ENCODE measurements around the gene UBXN11.
A peak's percentile ranks its signal among the peaks of the same experiment; 100 is the strongest.

Gene UBXN11

DNA sequence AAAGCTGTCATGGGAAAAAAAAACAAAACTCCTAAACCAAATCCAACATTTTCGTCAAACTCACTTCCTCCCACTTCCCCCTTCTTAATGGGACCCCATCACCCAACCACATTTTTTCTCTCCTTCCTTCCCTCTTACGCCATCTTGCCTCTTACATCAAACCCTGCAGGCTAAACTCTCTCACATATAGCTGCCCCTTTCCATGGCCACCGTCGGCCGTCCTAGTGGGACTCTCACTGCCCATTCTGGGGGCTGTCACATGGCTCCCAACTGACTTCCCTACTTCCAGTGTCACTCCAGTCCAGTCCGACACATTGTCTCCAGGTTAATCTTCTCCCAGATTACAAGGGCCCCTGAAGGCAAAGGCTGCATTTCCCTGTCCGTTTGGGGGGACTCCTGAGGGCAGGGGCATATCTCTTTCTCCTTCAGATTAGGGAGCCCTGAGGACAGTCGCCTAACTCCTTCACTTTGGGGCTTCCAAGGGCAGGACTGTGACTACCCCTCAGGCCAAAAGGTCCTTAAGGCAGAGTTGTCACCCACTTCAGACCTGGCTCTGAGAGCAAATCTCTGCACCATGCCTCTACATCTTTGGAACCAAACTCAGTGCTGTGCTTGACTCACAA lies 658 bp downstream of the UBXN11 start:
- H3K14ac ChIP-seq (ENCODE audit: low read length) = no peak overlapping the region
- H2AFZ ChIP-seq (ENCODE audit: low read length) = peak overlapping the region; percentile 92
- H2BK15ac ChIP-seq (ENCODE audit: low read length) = no peak overlapping the region
- H3K4me3 ChIP-seq (ENCODE audit: low read length in 2 of 2) = peak overlapping the region; percentile 78 to 90
- no peak overlapping the region for H2BK120ac ChIP-seq (ENCODE audit: low read depth, low read length)
- peak overlapping the region; percentile 92 for H3K4me2 ChIP-seq (ENCODE audit: insufficient read depth, low read length, poor library complexity, severe bottlenecking)
- peak overlapping the region; percentile 97 for H3K9ac ChIP-seq (ENCODE audit: low read depth, low read length, poor library complexity)
- H3K36me3 ChIP-seq (replicated peaks in 1 of 2; ENCODE audit: control insufficient read depth in 2 of 2, insufficient read depth in 2 of 2, low read length in 2 of 2) = no peaks in the 10 kb centered on the region
- no peak overlapping the region for H4K8ac ChIP-seq (ENCODE audit: low read depth, low read length)
- no peak overlapping the region for H4K91ac ChIP-seq (ENCODE audit: low read depth, low read length, poor library complexity)
- no peak overlapping the region for H3K18ac ChIP-seq (ENCODE audit: low read length)
- H3K4ac ChIP-seq (ENCODE audit: low read length) = no peak overlapping the region
- no peak overlapping the region for H2BK12ac ChIP-seq (ENCODE audit: low read length)
- H3K79me1 ChIP-seq (ENCODE audit: low read depth, low read length) = peaks cover 3% of the 10 kb centered on the region
- WGBS, 2 donors (ENCODE audit: extremely low coverage in 2 of 2, insufficient read length in 2 of 2, insufficient replicate concordance in 1 of 2) = 100% methylated on average over 1 of the region's 8 CpGs
- H3K23ac ChIP-seq (ENCODE audit: low read depth, low read length, poor library complexity) = no peak overlapping the region
- H3K4me1 ChIP-seq (ENCODE audit: control insufficient read depth in 2 of 2, insufficient read depth in 1 of 2, low read depth in 1 of 2, low read length in 2 of 2) = peaks cover 5% of the 10 kb centered on the region in 2 donors
- H3K27me3 ChIP-seq (ENCODE audit: control insufficient read depth in 3 of 3, insufficient read depth in 3 of 3, low read depth in 1 of 3, low read length in 3 of 3) = no peaks in the 10 kb centered on the region
- H2BK5ac ChIP-seq (ENCODE audit: low read length) = no peak overlapping the region
- no peaks in the 10 kb centered on the region for H3K9me3 ChIP-seq (replicated peaks in 1 of 2; ENCODE audit: control insufficient read depth in 2 of 2, insufficient read depth in 1 of 2, low read depth in 1 of 2, low read length in 2 of 2)
- H3K27ac ChIP-seq (replicated peaks; ENCODE audit: low read length) = no peak overlapping the region
- no peak for DNase-seq (ENCODE audit: low spot score)
- no peak overlapping the region for H2AK5ac ChIP-seq (ENCODE audit: low read depth, low read length)

DNA sequence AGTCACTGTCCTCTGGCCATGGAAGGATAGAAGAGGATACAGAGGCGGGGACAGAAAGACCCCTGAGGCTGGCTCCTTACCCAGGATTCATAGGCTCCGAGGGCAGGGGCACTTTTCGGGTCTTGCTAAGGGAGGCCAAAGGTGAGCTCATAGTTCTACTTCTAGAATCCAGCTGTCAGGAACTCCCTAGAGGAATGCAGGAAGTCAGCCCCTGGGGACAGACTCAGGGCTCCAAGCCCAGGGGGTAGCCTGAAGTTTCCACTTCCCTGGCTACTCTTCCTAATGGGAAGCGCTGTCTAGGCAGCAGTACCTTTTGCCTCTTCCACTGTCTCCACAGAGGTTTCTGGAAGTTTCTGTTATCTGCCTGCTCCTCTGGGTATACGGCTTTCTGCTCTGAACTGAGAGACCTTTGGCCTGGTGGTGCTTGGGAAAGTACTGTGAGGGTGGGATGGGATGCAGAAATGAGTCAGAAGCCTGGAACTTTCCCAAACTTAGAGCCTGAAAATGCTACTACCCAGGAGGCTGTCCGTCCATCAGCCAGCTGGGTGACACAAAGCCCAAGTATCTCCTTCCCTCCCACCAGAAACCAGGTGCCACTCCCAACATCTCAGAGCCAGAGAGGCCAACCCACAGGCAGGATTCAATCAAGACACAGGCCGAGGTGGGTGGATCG lies 3.6 kb downstream of the UBXN11 start:
- WGBS, 2 donors (ENCODE audit: extremely low coverage in 2 of 2, insufficient read length in 2 of 2, insufficient replicate concordance in 1 of 2) = no CpG with 5 or more reads among the region's 8 CpGs
- Histone ChIP-seq H4K8ac (ENCODE audit: low read depth, low read length) (no peak overlapping the region), H3K14ac (ENCODE audit: low read length) (no peak overlapping the region), H3K27me3 (ENCODE audit: control insufficient read depth in 3 of 3, insufficient read depth in 3 of 3, low read depth in 1 of 3, low read length in 3 of 3) (no peaks in the 10 kb centered on the region), H2AFZ (ENCODE audit: low read length) (no peak overlapping the region), H2BK15ac (ENCODE audit: low read length) (no peak overlapping the region), H3K23ac (ENCODE audit: low read depth, low read length, poor library complexity) (no peak overlapping the region), H2BK5ac (ENCODE audit: low read length) (no peak overlapping the region), H3K9ac (ENCODE audit: low read depth, low read length, poor library complexity) (no peak overlapping the region), H3K4me2 (ENCODE audit: insufficient read depth, low read length, poor library complexity, severe bottlenecking) (no peak overlapping the region), H3K79me1 (ENCODE audit: low read depth, low read length) (peaks cover 5% of the 10 kb centered on the region), H3K9me3 (replicated peaks in 1 of 2; ENCODE audit: control insufficient read depth in 2 of 2, insufficient read depth in 1 of 2, low read depth in 1 of 2, low read length in 2 of 2) (no peaks in the 10 kb centered on the region), H4K91ac (ENCODE audit: low read depth, low read length, poor library complexity) (no peak overlapping the region), H2AK5ac (ENCODE audit: low read depth, low read length) (no peak overlapping the region), H3K4ac (ENCODE audit: low read length) (no peak overlapping the region), H3K27ac (replicated peaks; ENCODE audit: low read length) (no peak overlapping the region), H3K4me1 (ENCODE audit: control insufficient read depth in 2 of 2, insufficient read depth in 1 of 2, low read depth in 1 of 2, low read length in 2 of 2) (peaks cover 5% of the 10 kb centered on the region in 2 donors), H2BK12ac (ENCODE audit: low read length) (no peak overlapping the region), H3K36me3 (replicated peaks in 1 of 2; ENCODE audit: control insufficient read depth in 2 of 2, insufficient read depth in 2 of 2, low read length in 2 of 2) (no peaks in the 10 kb centered on the region), H3K18ac (ENCODE audit: low read length) (no peak overlapping the region), H3K4me3 (ENCODE audit: low read length in 2 of 2) (no peak overlapping the region), H2BK120ac (ENCODE audit: low read depth, low read length) (no peak overlapping the region)
- no peak for DNase-seq (ENCODE audit: low spot score)

GRCh38 chr1:26300578-26301275 lies 5.7 kb downstream of the UBXN11 start:
- Histone ChIP-seq H2BK12ac (ENCODE audit: low read length) (no peak overlapping the region), H2AK5ac (ENCODE audit: low read depth, low read length) (no peak overlapping the region), H2BK120ac (ENCODE audit: low read depth, low read length) (no peak overlapping the region), H3K4me3 (ENCODE audit: low read length in 2 of 2) (no peak overlapping the region), H3K23ac (ENCODE audit: low read depth, low read length, poor library complexity) (no peak overlapping the region), H2BK15ac (ENCODE audit: low read length) (no peak overlapping the region), H2AFZ (ENCODE audit: low read length) (no peak overlapping the region), H3K14ac (ENCODE audit: low read length) (no peak overlapping the region), H3K4me2 (ENCODE audit: insufficient read depth, low read length, poor library complexity, severe bottlenecking) (no peak overlapping the region), H3K27ac (replicated peaks; ENCODE audit: low read length) (no peak overlapping the region), H3K9me3 (replicated peaks in 1 of 2; ENCODE audit: control insufficient read depth in 2 of 2, insufficient read depth in 1 of 2, low read depth in 1 of 2, low read length in 2 of 2) (no peaks in the 10 kb centered on the region), H3K18ac (ENCODE audit: low read length) (no peak overlapping the region), H4K91ac (ENCODE audit: low read depth, low read length, poor library complexity) (no peak overlapping the region), H3K79me1 (ENCODE audit: low read depth, low read length) (peaks cover 4% of the 10 kb centered on the region), H3K4ac (ENCODE audit: low read length) (no peak overlapping the region), H3K9ac (ENCODE audit: low read depth, low read length, poor library complexity) (peak overlapping the region; percentile 51), H4K8ac (ENCODE audit: low read depth, low read length) (no peak overlapping the region), H3K4me1 (ENCODE audit: control insufficient read depth in 2 of 2, insufficient read depth in 1 of 2, low read depth in 1 of 2, low read length in 2 of 2) (peaks cover 0 to 1% of the 10 kb centered on the region in 2 donors), H3K36me3 (replicated peaks in 1 of 2; ENCODE audit: control insufficient read depth in 2 of 2, insufficient read depth in 2 of 2, low read length in 2 of 2) (no peaks in the 10 kb centered on the region), H2BK5ac (ENCODE audit: low read length) (no peak overlapping the region), H3K27me3 (ENCODE audit: control insufficient read depth in 3 of 3, insufficient read depth in 3 of 3, low read depth in 1 of 3, low read length in 3 of 3) (no peaks in the 10 kb centered on the region)
- DNase-seq (ENCODE audit: low spot score) = no peak
- no CpG with 5 or more reads among the region's 11 CpGs for WGBS, 2 donors (ENCODE audit: extremely low coverage in 2 of 2, insufficient read length in 2 of 2, insufficient replicate concordance in 1 of 2)

GRCh38 chr1:26297791-26298124 lies 8.7 kb downstream of the UBXN11 start:
- no peak overlapping the region for H3K23ac ChIP-seq (ENCODE audit: low read depth, low read length, poor library complexity)
- H3K79me1 ChIP-seq (ENCODE audit: low read depth, low read length) = peaks cover 2% of the 10 kb centered on the region
- no peak overlapping the region for H4K8ac ChIP-seq (ENCODE audit: low read depth, low read length)
- no CpG with 5 or more reads among the region's 6 CpGs for WGBS, 2 donors (ENCODE audit: extremely low coverage in 2 of 2, insufficient read length in 2 of 2, insufficient replicate concordance in 1 of 2)
- no peaks in the 10 kb centered on the region for H3K4me1 ChIP-seq (ENCODE audit: control insufficient read depth in 2 of 2, insufficient read depth in 1 of 2, low read depth in 1 of 2, low read length in 2 of 2)
- H2BK120ac ChIP-seq (ENCODE audit: low read depth, low read length) = no peak overlapping the region
- H3K36me3 ChIP-seq (replicated peaks in 1 of 2; ENCODE audit: control insufficient read depth in 2 of 2, insufficient read depth in 2 of 2, low read length in 2 of 2) = no peaks in the 10 kb centered on the region
- no peak overlapping the region for H4K91ac ChIP-seq (ENCODE audit: low read depth, low read length, poor library complexity)
- H2BK15ac ChIP-seq (ENCODE audit: low read length) = no peak overlapping the region
- no peak overlapping the region for H2BK5ac ChIP-seq (ENCODE audit: low read length)
- H3K9ac ChIP-seq (ENCODE audit: low read depth, low read length, poor library complexity) = no peak overlapping the region
- no peaks in the 10 kb centered on the region for H3K27me3 ChIP-seq (ENCODE audit: control insufficient read depth in 3 of 3, insufficient read depth in 3 of 3, low read depth in 1 of 3, low read length in 3 of 3)
- peak overlapping the region; percentile 16 for H2AK5ac ChIP-seq (ENCODE audit: low read depth, low read length)
- no peak overlapping the region for H3K14ac ChIP-seq (ENCODE audit: low read length)
- no peak overlapping the region for H3K4ac ChIP-seq (ENCODE audit: low read length)
- no peak for DNase-seq (ENCODE audit: low spot score)
- H2AFZ ChIP-seq (ENCODE audit: low read length) = no peak overlapping the region
- H3K18ac ChIP-seq (ENCODE audit: low read length) = no peak overlapping the region
- no peak overlapping the region for H3K4me2 ChIP-seq (ENCODE audit: insufficient read depth, low read length, poor library complexity, severe bottlenecking)
- H2BK12ac ChIP-seq (ENCODE audit: low read length) = no peak overlapping the region
- no peaks in the 10 kb centered on the region for H3K9me3 ChIP-seq (replicated peaks in 1 of 2; ENCODE audit: control insufficient read depth in 2 of 2, insufficient read depth in 1 of 2, low read depth in 1 of 2, low read length in 2 of 2)
- H3K27ac ChIP-seq (replicated peaks; ENCODE audit: low read length) = no peak overlapping the region
- no peak overlapping the region for H3K4me3 ChIP-seq (ENCODE audit: low read length in 2 of 2)
